ENCODE data around the gene CORO1A. TPM values are rescaled to one million over a fixed set of nuclear protein-coding genes. Genes with fewer than 3 reads are reported as not detected.

Gene CORO1A
- total RNA-seq, 1 donor, result 0.36 TPM

- Histone ChIP-seq H3K79me2 (ENCODE audit: insufficient read depth, low read length) (no peaks in the 10 kb centered on the region), H3K27me3 (ENCODE audit: insufficient read depth, low read length) (no peaks in the 10 kb centered on the region), H3K9me3 (ENCODE audit: low read depth, low read length) (no peaks in the 10 kb centered on the region), H3K4me3 (ENCODE audit: insufficient read depth, low read length) (no peak overlapping the region), H3K36me3 (ENCODE audit: insufficient read depth, low read length) (no peaks in the 10 kb centered on the region), H4K20me1 (ENCODE audit: insufficient read depth, low read length) (no peaks in the 10 kb centered on the region), H3K4me2 (ENCODE audit: insufficient read depth, low read length) (no peak overlapping the region), H3K27ac (ENCODE audit: low read depth, low read length) (no peak overlapping the region), H3K4me1 (ENCODE audit: insufficient read depth, low read length) (no peaks in the 10 kb centered on the region), H2AFZ (ENCODE audit: low read length) (no peak overlapping the region)
- no peak for DNase-seq (ENCODE audit: insufficient read length, low spot score, missing footprints)
- TF ChIP-seq CTCF (IDR thresholded peaks at IDR 0.05; ENCODE audit: extremely low read depth, low read depth, low read length), result no peak
These were observed 34.0 kb upstream of the CORO1A start for GRCh38 chr16:30149250-30149930.

GRCh38 chr16:30151091-30151490 is 32.3 kb upstream of the CORO1A start:
- no peak overlapping the region for H3K4me2 ChIP-seq (ENCODE audit: insufficient read depth, low read length)
- no peaks in the 10 kb centered on the region for H3K27me3 ChIP-seq (ENCODE audit: insufficient read depth, low read length)
- H4K20me1 ChIP-seq (ENCODE audit: insufficient read depth, low read length), result no peaks in the 10 kb centered on the region
- DNase-seq (ENCODE audit: insufficient read length, low spot score, missing footprints), result no peak
- no peak overlapping the region for H3K27ac ChIP-seq (ENCODE audit: low read depth, low read length)
- H3K36me3 ChIP-seq (ENCODE audit: insufficient read depth, low read length), result no peaks in the 10 kb centered on the region
- H2AFZ ChIP-seq (ENCODE audit: low read length), result no peak overlapping the region
- H3K9me3 ChIP-seq (ENCODE audit: low read depth, low read length), result no peaks in the 10 kb centered on the region
- TF ChIP-seq CTCF (IDR thresholded peaks at IDR 0.05; ENCODE audit: extremely low read depth, low read depth, low read length), result no peak
- no peaks in the 10 kb centered on the region for H3K4me1 ChIP-seq (ENCODE audit: insufficient read depth, low read length)
- H3K79me2 ChIP-seq (ENCODE audit: insufficient read depth, low read length), result no peaks in the 10 kb centered on the region
- H3K4me3 ChIP-seq (ENCODE audit: insufficient read depth, low read length), result no peak overlapping the region

- no peak for DNase-seq (ENCODE audit: insufficient read length, low spot score, missing footprints)
- H3K27me3 ChIP-seq (ENCODE audit: insufficient read depth, low read length), result no peaks in the 10 kb centered on the region
- H3K79me2 ChIP-seq (ENCODE audit: insufficient read depth, low read length), result no peaks in the 10 kb centered on the region
- no peak overlapping the region for H3K27ac ChIP-seq (ENCODE audit: low read depth, low read length)
- H3K4me2 ChIP-seq (ENCODE audit: insufficient read depth, low read length), result no peak overlapping the region
- H4K20me1 ChIP-seq (ENCODE audit: insufficient read depth, low read length), result no peaks in the 10 kb centered on the region
- H3K36me3 ChIP-seq (ENCODE audit: insufficient read depth, low read length), result no peaks in the 10 kb centered on the region
- no peaks in the 10 kb centered on the region for H3K9me3 ChIP-seq (ENCODE audit: low read depth, low read length)
- H3K4me3 ChIP-seq (ENCODE audit: insufficient read depth, low read length), result no peak overlapping the region
- no peak for TF ChIP-seq CTCF (IDR thresholded peaks at IDR 0.05; ENCODE audit: extremely low read depth, low read depth, low read length)
- no peaks in the 10 kb centered on the region for H3K4me1 ChIP-seq (ENCODE audit: insufficient read depth, low read length)
- no peak overlapping the region for H2AFZ ChIP-seq (ENCODE audit: low read length)
These were observed 30.9 kb upstream of the CORO1A start for GRCh38 chr16:30152517-30152916.

- no peak for TF ChIP-seq CTCF (IDR thresholded peaks at IDR 0.05; ENCODE audit: extremely low read depth, low read depth, low read length)
- no peaks in the 10 kb centered on the region for H3K79me2 ChIP-seq (ENCODE audit: insufficient read depth, low read length)
- H4K20me1 ChIP-seq (ENCODE audit: insufficient read depth, low read length), result no peaks in the 10 kb centered on the region
- no peaks in the 10 kb centered on the region for H3K27me3 ChIP-seq (ENCODE audit: insufficient read depth, low read length)
- no peak overlapping the region for H3K4me2 ChIP-seq (ENCODE audit: insufficient read depth, low read length)
- no peak overlapping the region for H3K27ac ChIP-seq (ENCODE audit: low read depth, low read length)
- no peaks in the 10 kb centered on the region for H3K4me1 ChIP-seq (ENCODE audit: insufficient read depth, low read length)
- no peak overlapping the region for H3K4me3 ChIP-seq (ENCODE audit: insufficient read depth, low read length)
- no peak for DNase-seq (ENCODE audit: insufficient read length, low spot score, missing footprints)
- H3K9me3 ChIP-seq (ENCODE audit: low read depth, low read length), result no peaks in the 10 kb centered on the region
- H3K36me3 ChIP-seq (ENCODE audit: insufficient read depth, low read length), result no peaks in the 10 kb centered on the region
- no peak overlapping the region for H2AFZ ChIP-seq (ENCODE audit: low read length)
These were observed 28.2 kb upstream of the CORO1A start for GRCh38 chr16:30155188-30155587.

Data from osteoblast (primary cell).